HL-60 (cell line): ENCODE results near the gene CCL17.
A peak's percentile ranks its signal among the peaks of the same experiment; 100 is the strongest.

Experiments used
- POLR2AphosphoS5 ChIP-seq: IDR thresholded peaks from 2 replicates; pipeline ENCODE4 v1.6.1; 2012; ENCODE audit warnings: low read depth
- SPI1 ChIP-seq: IDR thresholded peaks from 2 replicates; pipeline ENCODE4 v1.6.1; 2012; ENCODE audit warnings: low read depth, mild to moderate bottlenecking, borderline replicate concordance
- TF ChIP-seq, protein P1 (sequence below): IDR thresholded peaks from one replicate; pipeline ENCODE4 v1.5.1; 2011; ENCODE audit warnings: low read length, control low read depth, inconsistent platforms; ENCODE audit not compliant: insufficient read depth
- TF ChIP-seq, protein P2 (sequence below): IDR thresholded peaks from 2 replicates; pipeline ENCODE4 v1.6.1; 2012; ENCODE audit warnings: low read depth; ENCODE audit not compliant: insufficient replicate concordance

DNA sequence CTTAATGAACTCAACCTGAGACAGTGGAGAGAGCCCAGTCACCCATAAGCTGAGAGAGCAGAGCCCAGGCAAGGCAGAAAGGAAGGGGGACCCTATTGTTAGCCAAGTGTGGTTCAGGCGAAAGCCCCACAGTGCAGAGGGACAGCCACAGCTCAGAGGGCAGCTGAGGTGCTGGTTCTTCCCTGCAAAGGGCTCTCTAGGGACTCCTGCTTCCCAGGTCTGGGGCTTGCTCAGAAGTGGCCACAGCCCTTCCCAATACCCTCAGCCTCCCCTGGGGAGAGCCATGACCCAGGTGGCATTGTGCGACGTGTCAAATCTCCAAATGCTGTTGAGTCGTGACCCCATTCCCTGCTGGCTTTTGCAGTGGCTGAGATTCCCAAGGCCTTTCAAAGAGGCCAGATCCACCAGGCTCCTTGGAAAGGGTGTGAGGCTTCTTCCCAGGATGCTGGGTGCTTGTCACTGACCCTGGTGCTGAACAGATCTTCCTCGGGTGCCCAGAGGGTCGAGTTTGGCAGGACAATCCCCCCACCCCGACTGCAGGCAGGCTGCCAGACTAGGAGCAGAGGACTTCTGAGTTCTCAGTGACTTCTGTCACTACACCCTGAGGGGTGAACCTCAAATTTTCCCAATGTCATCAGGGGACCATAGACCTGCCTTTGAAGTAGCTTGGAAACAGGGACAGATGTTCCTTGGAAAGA lies 2.5 kb upstream of the CCL17 start:
- TF ChIP-seq SPI1 (no peak), POLR2AphosphoS5 (no peak)
- TF ChIP-seq, protein P1, sequence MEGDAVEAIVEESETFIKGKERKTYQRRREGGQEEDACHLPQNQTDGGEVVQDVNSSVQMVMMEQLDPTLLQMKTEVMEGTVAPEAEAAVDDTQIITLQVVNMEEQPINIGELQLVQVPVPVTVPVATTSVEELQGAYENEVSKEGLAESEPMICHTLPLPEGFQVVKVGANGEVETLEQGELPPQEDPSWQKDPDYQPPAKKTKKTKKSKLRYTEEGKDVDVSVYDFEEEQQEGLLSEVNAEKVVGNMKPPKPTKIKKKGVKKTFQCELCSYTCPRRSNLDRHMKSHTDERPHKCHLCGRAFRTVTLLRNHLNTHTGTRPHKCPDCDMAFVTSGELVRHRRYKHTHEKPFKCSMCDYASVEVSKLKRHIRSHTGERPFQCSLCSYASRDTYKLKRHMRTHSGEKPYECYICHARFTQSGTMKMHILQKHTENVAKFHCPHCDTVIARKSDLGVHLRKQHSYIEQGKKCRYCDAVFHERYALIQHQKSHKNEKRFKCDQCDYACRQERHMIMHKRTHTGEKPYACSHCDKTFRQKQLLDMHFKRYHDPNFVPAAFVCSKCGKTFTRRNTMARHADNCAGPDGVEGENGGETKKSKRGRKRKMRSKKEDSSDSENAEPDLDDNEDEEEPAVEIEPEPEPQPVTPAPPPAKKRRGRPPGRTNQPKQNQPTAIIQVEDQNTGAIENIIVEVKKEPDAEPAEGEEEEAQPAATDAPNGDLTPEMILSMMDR, result no peak
- TF ChIP-seq, protein P2, sequence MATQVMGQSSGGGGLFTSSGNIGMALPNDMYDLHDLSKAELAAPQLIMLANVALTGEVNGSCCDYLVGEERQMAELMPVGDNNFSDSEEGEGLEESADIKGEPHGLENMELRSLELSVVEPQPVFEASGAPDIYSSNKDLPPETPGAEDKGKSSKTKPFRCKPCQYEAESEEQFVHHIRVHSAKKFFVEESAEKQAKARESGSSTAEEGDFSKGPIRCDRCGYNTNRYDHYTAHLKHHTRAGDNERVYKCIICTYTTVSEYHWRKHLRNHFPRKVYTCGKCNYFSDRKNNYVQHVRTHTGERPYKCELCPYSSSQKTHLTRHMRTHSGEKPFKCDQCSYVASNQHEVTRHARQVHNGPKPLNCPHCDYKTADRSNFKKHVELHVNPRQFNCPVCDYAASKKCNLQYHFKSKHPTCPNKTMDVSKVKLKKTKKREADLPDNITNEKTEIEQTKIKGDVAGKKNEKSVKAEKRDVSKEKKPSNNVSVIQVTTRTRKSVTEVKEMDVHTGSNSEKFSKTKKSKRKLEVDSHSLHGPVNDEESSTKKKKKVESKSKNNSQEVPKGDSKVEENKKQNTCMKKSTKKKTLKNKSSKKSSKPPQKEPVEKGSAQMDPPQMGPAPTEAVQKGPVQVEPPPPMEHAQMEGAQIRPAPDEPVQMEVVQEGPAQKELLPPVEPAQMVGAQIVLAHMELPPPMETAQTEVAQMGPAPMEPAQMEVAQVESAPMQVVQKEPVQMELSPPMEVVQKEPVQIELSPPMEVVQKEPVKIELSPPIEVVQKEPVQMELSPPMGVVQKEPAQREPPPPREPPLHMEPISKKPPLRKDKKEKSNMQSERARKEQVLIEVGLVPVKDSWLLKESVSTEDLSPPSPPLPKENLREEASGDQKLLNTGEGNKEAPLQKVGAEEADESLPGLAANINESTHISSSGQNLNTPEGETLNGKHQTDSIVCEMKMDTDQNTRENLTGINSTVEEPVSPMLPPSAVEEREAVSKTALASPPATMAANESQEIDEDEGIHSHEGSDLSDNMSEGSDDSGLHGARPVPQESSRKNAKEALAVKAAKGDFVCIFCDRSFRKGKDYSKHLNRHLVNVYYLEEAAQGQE, result peak; percentile 81
